NCI-H69 (cell line): ENCODE measurements around the gene KIF17.
"Not testable (repeated sequence)": the region's sequence is repeated elsewhere in the genome, so short reads cannot be mapped to it uniquely, and the experiment has no call there.

Experiments used
- DNase-seq: peaks from one replicate; lab custom pipeline; 2025; lab: John Stamatoyannopoulos, UW

KIF17 gene

GRCh38 chr1:20686883-20687725 is 30.7 kb downstream of the KIF17 start:
- no peak for DNase-seq

- DNase-seq: no peak
These were observed 32.1 kb downstream of the KIF17 start for GRCh38 chr1:20685741-20686140.

- no peak for DNase-seq
These were observed 32.6 kb downstream of the KIF17 start for GRCh38 chr1:20685099-20685662.

- no peak for DNase-seq
These were observed 33.2 kb downstream of the KIF17 start for GRCh38 chr1:20684651-20685050.

- DNase-seq: no peak
These were observed 33.7 kb downstream of the KIF17 start for GRCh38 chr1:20684050-20684620.

GRCh38 chr1:20683614-20684013 is 34.2 kb downstream of the KIF17 start:
- no peak for DNase-seq

- DNase-seq: no peak
These were observed 35.1 kb downstream of the KIF17 start for GRCh38 chr1:20682571-20683236.

DNA sequence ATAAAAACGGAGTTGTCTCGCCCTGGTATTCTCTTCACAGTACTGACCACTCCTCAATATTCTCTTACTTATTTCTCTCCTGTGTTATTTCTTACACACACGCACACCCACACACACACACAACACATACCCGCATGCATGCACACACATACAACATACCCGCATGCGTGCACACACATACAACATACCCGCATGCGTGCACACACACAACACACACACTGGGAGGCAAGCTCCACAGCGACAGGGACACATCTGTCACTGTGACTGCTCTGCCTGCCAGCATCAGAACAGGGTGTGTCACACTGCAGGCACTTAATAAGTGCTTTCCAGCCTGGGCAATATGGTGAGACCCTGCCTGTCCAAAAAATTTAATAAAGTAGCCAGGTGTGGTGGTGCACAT is 35.8 kb downstream of the KIF17 start:
- no peak for DNase-seq

DNA sequence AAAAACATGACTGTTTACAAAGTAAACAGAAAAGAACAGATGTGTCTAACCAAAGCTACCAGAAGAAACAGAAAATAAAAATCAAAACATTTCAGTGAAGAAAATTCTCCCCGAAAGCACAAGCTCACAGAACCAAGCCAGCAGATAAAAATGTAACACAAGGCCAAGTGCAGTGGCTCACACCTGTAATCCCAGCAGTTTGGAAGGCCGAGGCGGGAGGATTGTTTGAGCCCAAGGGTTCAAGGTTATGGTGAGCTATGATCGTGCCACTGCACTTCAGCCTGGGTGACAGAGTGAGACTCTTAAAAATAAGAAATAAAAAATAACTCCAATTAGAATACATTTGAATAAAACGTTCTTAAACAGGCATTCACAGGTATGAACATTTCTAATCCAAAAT is 37.5 kb downstream of the KIF17 start:
- no peak for DNase-seq

DNA sequence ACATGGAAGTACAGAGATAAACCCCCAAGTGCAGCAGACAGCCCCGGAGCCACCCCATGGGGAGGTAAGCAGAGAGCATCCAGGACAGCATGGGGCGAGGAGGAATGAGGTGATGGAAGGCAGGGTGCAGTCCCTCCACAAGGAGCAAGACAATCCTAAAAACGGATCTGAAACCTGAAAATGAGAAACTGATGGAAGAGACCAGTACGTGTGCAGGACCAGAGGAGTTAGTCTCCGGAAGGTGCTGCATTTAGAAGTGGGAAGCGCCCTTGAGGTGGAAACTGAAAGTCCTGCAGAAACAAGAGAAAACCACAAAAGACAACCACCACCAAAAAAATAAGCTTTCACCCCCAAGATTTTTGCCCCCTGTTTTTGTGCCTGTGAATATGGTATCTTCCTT is 39.2 kb downstream of the KIF17 start:
- DNase-seq: no peak

GRCh38 chr1:20673626-20674025 is 44.2 kb downstream of the KIF17 start:
- DNase-seq: not testable (repeated sequence)

- DNase-seq: no peak
These were observed 45.6 kb downstream of the KIF17 start for GRCh38 chr1:20672265-20672632.

GRCh38 chr1:20670936-20671335 is 46.9 kb downstream of the KIF17 start:
- DNase-seq: no peak

- no peak for DNase-seq
These were observed 49.2 kb downstream of the KIF17 start for GRCh38 chr1:20668581-20668980.

DNA sequence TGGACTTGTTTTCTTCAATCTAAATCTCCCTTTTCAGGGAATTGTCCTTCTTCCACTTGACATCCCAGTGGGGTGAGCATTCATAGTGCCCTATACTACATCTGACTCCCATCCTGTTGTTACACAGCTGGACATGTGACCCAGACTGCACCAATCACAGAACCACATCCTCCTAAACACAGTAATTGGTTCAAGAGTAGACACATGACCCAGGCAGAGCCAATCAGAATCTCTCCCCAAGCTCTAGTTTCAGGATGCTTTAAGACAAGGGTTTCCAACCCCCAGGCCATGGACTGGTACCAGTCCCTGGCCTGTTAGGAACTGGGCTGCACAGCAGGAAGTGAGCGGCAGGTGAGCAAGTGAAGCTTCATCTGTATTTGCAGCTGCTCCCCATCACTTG is 51.0 kb downstream of the KIF17 start:
- DNase-seq: peak; percentile 15

- DNase-seq: no peak
These were observed 51.7 kb downstream of the KIF17 start for GRCh38 chr1:20666146-20666545.

- no peak for DNase-seq
These were observed 52.1 kb downstream of the KIF17 start for GRCh38 chr1:20665726-20666125.

DNA sequence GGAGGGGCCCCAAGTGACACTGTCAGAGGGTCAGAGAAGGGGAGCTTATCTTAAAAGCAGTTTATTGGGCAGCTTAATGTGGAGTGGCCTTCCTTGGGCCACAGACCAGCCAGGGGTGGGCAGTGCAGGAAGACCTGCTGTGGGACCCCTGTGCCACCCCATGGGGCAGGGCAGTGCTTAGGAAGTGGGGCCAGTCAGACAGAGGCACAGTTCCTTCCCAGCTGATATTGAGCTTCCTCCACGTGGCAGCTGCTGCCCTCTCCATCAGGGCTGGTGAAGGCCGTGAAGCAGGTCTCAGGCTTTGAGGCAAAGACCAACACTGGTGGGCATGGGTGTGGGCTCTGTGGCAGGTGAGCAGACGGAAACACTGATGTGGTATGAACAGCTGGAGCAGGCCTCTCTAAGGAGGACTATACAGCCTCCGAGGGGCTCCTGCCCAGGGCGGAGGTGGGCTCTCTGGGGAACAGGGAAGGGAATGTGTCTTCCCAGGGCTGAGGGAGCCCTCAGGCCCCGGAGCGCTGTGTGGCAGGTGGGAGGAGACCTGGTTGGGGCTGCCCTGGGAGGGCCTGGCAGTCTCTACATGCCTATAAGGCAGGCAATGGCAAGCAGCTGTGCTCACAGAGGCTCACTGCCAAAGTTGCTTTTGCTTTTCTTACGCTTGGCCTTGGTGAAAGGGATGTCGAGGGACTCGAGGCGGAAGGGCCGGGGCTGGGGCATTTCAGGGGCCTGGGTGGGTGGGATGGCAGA is 53.7 kb downstream of the KIF17 start:
- DNase-seq: no peak

DNA sequence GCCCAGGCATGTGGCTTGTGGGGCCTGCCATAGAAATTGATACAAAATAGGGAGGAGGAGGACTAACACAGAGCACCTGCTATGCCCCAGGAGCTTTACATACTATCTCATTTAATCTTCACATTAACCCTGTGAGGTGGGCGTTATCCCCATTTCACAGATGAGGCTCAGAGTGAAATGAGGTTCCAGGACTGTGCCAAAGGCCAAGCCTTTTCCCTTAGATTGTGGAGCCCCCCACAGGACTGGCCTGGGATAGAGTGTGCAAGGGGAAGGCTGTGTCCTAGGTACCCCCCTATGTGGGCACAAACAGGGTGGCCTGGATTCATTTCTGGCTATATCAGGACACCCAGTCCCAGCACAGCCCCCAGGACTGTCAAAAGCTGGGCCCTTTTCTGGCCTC is 54.4 kb downstream of the KIF17 start:
- DNase-seq: peak; percentile 1

DNA sequence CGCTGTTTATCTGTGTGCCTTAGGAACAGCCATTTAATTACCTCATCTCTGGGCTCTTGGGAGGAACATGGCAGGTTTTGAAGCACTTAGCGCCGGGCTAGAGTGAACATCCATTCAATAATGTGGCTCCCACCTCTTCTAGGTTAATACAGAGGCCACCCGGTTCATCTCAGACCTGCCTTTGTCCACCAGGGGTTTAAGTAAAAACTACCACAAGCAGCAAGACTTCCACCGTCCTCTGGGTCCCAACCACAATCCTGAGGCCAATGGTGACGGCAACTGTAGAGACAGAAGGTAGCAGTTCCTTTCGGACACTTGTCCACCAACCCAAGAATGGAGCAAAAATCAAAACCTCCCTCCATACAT is 55.7 kb downstream of the KIF17 start:
- DNase-seq: peak; percentile 8

DNA sequence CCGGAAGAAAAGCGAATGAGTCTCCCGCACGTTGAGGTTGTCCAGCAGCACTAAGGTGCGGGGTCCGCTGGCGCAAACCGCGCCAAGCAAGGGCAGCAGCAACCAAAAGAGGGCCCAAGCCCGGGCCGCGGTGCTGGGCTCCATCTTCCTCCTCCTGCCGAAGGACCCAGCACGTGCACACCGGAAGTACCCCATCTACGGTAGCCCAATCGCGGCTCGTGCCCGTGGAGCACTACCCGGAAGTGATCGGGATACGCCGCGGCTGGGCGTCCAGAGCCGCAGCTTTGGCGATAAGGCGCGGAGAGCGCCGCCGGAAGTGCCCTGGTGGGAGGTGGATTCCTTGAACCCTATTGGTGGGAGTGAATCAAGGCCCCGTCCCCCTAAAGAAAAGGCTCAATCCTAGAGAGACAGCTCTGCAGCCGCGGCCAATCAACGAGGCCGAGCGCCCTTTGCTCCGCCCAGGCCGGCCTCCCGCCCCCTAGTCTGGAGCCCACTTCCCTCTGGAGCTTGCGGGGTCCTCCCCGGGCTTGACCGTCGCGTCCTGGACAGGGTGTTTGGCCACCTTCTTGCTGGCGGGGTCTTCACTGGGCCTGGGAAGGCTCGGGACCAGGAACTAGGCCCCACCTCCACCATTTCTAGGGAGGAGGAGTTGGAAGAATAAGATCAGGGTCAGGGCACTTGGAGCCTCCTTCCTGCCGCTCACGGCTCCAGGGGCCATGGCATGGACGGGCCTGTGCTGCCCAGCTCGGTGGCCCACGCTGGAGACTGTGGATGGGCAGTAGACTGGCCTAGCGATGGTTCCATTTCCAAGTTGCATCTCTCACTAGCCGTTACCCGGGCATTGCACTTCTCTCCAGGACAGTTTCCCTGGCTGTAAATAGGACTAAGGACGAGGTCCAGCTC is 56.3 kb downstream of the KIF17 start, which contains the start of gene DDOST:
Gene DDOST, minus strand, starts transcription at position 163 of the 903 bp plus-strand sequence. Its CDS starts 19 bp downstream, at position 144.
- peak; percentile 97 for DNase-seq
